Liver (tissue), 9 donors: ENCODE results near the gene IFT52. TPM values are rescaled to one million over a fixed set of nuclear protein-coding genes. Genes with fewer than 3 reads are reported as not detected.

ENCODE experiments used
- DNase-seq: peaks from one replicate; pipeline ENCODE4 v3.0.0-alpha.2; 2017; ENCODE audit warnings: low spot score
- H3K27ac ChIP-seq, 2 donors: one replicate each; pipeline ENCODE4 v1.7.0; 2013; ENCODE audit warnings: inconsistent platforms in 2 of 2, low read length in 2 of 2, control low read depth in 1 of 2, low read depth in 1 of 2, mild to moderate bottlenecking in 1 of 2
- H3K27me3 ChIP-seq, 4 donors: one replicate each; pipeline versions ENCODE4 v1.6.1 to v1.7.0; 2013; ENCODE audit warnings: low read length in 3 of 4, inconsistent platforms in 1 of 4, mild to moderate bottlenecking in 1 of 4, moderate library complexity in 1 of 4; ENCODE audit not compliant: control insufficient read depth in 4 of 4, insufficient read depth in 4 of 4
- H3K36me3 ChIP-seq, 4 donors: one replicate each; pipeline versions ENCODE4 v1.6.1 to v1.7.0; 2013; ENCODE audit warnings: low read length in 3 of 4, mild to moderate bottlenecking in 3 of 4, low read depth in 1 of 4, moderate library complexity in 1 of 4; ENCODE audit not compliant: control insufficient read depth in 4 of 4, insufficient read depth in 3 of 4
- H3K4me1 ChIP-seq, 4 donors: one replicate each; pipeline versions ENCODE4 v1.6.1 to v1.7.0; 2013; ENCODE audit warnings: low read length in 3 of 4, mild to moderate bottlenecking in 3 of 4, moderate library complexity in 1 of 4; ENCODE audit not compliant: control insufficient read depth in 4 of 4, insufficient read depth in 4 of 4
- H3K4me3 ChIP-seq, 3 donors: one replicate each; pipeline versions ENCODE4 v1.6.1 to v1.7.0; 2013; ENCODE audit warnings: low read length in 3 of 3, control low read depth in 1 of 3, low read depth in 1 of 3, mild to moderate bottlenecking in 1 of 3
- H3K9ac ChIP-seq, 2 donors: one replicate each; pipeline ENCODE4 v1.7.0; 2013; ENCODE audit warnings: low read length in 2 of 2, mild to moderate bottlenecking in 2 of 2, moderate library complexity in 2 of 2, control low read depth in 1 of 2, low read depth in 1 of 2
- H3K9me3 ChIP-seq, 4 donors: one replicate each; pipeline versions ENCODE4 v1.6.1 to v1.7.0; 2013; ENCODE audit warnings: low read length in 3 of 4; ENCODE audit not compliant: control insufficient read depth in 4 of 4
- ATF3 ChIP-seq: IDR thresholded peaks from 2 replicates; pipeline ENCODE4 v1.6.1; 2016; ENCODE audit warnings: antibody characterized with exemption
- CTCF ChIP-seq: fragments of 150-350 bp; IDR thresholded peaks from 2 replicates; pipeline ENCODE4 v1.5.1; 2017; ENCODE audit warnings: improper control_type of control experiment, low read depth, low read length; ENCODE audit not compliant: missing input control
- EGR1 ChIP-seq, 2 donors: IDR thresholded peaks; 2 replicates each; pipeline ENCODE4 v1.6.1; 2016 to 2018; ENCODE audit warnings: antibody characterized with exemption in 2 of 2, low read depth in 2 of 2
- FOXA1 ChIP-seq: IDR thresholded peaks from 2 replicates; pipeline ENCODE4 v1.6.1; 2016; ENCODE audit warnings: antibody characterized with exemption
- FOXA2 ChIP-seq: IDR thresholded peaks from 2 replicates; pipeline ENCODE4 v1.6.1; 2016; ENCODE audit warnings: antibody characterized with exemption
- GABPA ChIP-seq, 2 donors: IDR thresholded peaks in 1 of 2; conservative IDR thresholded peaks in 1 of 2; 2 replicates each; pipeline ENCODE4 v1.6.1; 2016; ENCODE audit warnings: antibody characterized with exemption in 2 of 2, mild to moderate bottlenecking in 1 of 2, moderate library complexity in 1 of 2
- HNF4A ChIP-seq, 2 donors: conservative IDR thresholded peaks; 2 replicates each; pipeline ENCODE4 v1.6.1; 2016; ENCODE audit warnings: antibody characterized with exemption in 2 of 2, mild to moderate bottlenecking in 2 of 2
- HNF4G ChIP-seq: IDR thresholded peaks from 2 replicates; pipeline ENCODE4 v1.6.1; 2016; ENCODE audit warnings: antibody characterized with exemption
- JUND ChIP-seq, 2 donors: IDR thresholded peaks; 2 replicates each; pipeline ENCODE4 v1.6.1; 2016; ENCODE audit warnings: antibody characterized with exemption in 2 of 2
- NR2F2 ChIP-seq: IDR thresholded peaks from 2 replicates; pipeline ENCODE4 v1.6.1; 2016; ENCODE audit warnings: antibody characterized with exemption
- RAD21 ChIP-seq, 2 donors: IDR thresholded peaks; 2 replicates each; pipeline ENCODE4 v1.6.1; 2016; ENCODE audit warnings: antibody characterized with exemption in 2 of 2, mild to moderate bottlenecking in 2 of 2
- RXRA ChIP-seq, 2 donors: IDR thresholded peaks; 2 replicates each; pipeline ENCODE4 v1.6.1; 2017 to 2018; ENCODE audit warnings: antibody characterized with exemption in 2 of 2, mild to moderate bottlenecking in 1 of 2
- SP1 ChIP-seq: IDR thresholded peaks from 2 replicates; pipeline ENCODE4 v1.6.1; 2018; ENCODE audit warnings: antibody characterized with exemption, mild to moderate bottlenecking
- TAF1 ChIP-seq: conservative IDR thresholded peaks from 2 replicates; pipeline ENCODE4 v1.6.1; 2016; ENCODE audit warnings: antibody characterized with exemption, mild to moderate bottlenecking
- YY1 ChIP-seq: IDR thresholded peaks from 2 replicates; pipeline ENCODE4 v1.6.1; 2016; ENCODE audit warnings: antibody characterized with exemption, mild to moderate bottlenecking
- WGBS: extraction: QIAGEN DNeasy Blood & Tissue Kit; methylation state at CpG from one replicate; pipeline ENCODE4 v1.1.7; 2013; 5-methylcytosine and 5-hydroxymethylcytosine counted together
- polyA plus RNA-seq, 2 donors: library from polyadenylated mRNA; stranded (reverse) in 1 of 2; unstranded in 1 of 2; fragments of 200-250 nt in 1 of 2; fragments of >200 nt in 1 of 2; fragmentation: Nextera tagmentation in 1 of 2; extraction: Ambion mirVana in 1 of 2; gene quantifications; one replicate each; pipeline versions ENCODE4 v1.2.1 to v1.2.3, GENCODE V29; 2013 to 2015
- total RNA-seq, 2 donors: library from RNA; depleted of rRNA; stranded (reverse); fragments of >200 nt; gene quantifications; one replicate each; pipeline ENCODE4 v1.2.3, GENCODE V29; 2014
- TF ChIP-seq, protein P1 (sequence below): IDR thresholded peaks from 2 replicates; pipeline ENCODE4 v1.6.1; 2016; ENCODE audit warnings: antibody characterized with exemption, mild to moderate bottlenecking
- TF ChIP-seq, protein P2 (sequence below): IDR thresholded peaks from 2 replicates; pipeline ENCODE4 v1.6.1; 2016; ENCODE audit warnings: antibody characterized with exemption
- TF ChIP-seq, protein P3 (sequence below): IDR thresholded peaks from 2 replicates; pipeline ENCODE4 v1.6.1; 2016; ENCODE audit warnings: antibody characterized with exemption
- donor health status: healthy.
- donor health status: healthy.
- donor health status: healthy.
- donor health status: healthy.
- donor health status: healthy.

The IFT52 gene
- total and polyA plus RNA-seq, 4 donors = 3.3 to 24.3 (median 4.8) TPM

GRCh38 chr20:43680981-43681380 lies 90.2 kb downstream of the IFT52 start:
- no peak overlapping the region for H3K27ac ChIP-seq
- H3K4me1 ChIP-seq = no peaks in the 10 kb centered on the region
- no peaks in the 10 kb centered on the region for H3K9me3 ChIP-seq
- no peak for DNase-seq
- H3K9ac ChIP-seq = no peak overlapping the region
- 92% methylated on average over 7 of the region's 7 CpGs for WGBS
- no peaks in the 10 kb centered on the region for H3K36me3 ChIP-seq
- H3K27me3 ChIP-seq = no peaks in the 10 kb centered on the region
- no peak overlapping the region for H3K4me3 ChIP-seq
- TF ChIP-seq RXRA (IDR thresholded peaks at IDR 0.05) (no peak), YY1 (no peak), NR2F2 (no peak), ATF3 (no peak), CTCF (no peak), JUND (IDR thresholded peaks at IDR 0.05) (no peak), FOXA1 (no peak), HNF4A (conservative IDR thresholded peaks at IDR 0.05) (no peak), EGR1 (IDR thresholded peaks at IDR 0.05; ENCODE audit: low read depth in 2 of 2) (no peak), HNF4G (no peak), GABPA (IDR thresholded peaks at IDR 0.05 in 1 of 2, conservative IDR thresholded peaks at IDR 0.05 in 1 of 2) (no peak), TAF1 (no peak), RAD21 (IDR thresholded peaks at IDR 0.05) (no peak)
- TF ChIP-seq, protein P1, sequence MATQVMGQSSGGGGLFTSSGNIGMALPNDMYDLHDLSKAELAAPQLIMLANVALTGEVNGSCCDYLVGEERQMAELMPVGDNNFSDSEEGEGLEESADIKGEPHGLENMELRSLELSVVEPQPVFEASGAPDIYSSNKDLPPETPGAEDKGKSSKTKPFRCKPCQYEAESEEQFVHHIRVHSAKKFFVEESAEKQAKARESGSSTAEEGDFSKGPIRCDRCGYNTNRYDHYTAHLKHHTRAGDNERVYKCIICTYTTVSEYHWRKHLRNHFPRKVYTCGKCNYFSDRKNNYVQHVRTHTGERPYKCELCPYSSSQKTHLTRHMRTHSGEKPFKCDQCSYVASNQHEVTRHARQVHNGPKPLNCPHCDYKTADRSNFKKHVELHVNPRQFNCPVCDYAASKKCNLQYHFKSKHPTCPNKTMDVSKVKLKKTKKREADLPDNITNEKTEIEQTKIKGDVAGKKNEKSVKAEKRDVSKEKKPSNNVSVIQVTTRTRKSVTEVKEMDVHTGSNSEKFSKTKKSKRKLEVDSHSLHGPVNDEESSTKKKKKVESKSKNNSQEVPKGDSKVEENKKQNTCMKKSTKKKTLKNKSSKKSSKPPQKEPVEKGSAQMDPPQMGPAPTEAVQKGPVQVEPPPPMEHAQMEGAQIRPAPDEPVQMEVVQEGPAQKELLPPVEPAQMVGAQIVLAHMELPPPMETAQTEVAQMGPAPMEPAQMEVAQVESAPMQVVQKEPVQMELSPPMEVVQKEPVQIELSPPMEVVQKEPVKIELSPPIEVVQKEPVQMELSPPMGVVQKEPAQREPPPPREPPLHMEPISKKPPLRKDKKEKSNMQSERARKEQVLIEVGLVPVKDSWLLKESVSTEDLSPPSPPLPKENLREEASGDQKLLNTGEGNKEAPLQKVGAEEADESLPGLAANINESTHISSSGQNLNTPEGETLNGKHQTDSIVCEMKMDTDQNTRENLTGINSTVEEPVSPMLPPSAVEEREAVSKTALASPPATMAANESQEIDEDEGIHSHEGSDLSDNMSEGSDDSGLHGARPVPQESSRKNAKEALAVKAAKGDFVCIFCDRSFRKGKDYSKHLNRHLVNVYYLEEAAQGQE = no peak
- TF ChIP-seq, protein P2, sequence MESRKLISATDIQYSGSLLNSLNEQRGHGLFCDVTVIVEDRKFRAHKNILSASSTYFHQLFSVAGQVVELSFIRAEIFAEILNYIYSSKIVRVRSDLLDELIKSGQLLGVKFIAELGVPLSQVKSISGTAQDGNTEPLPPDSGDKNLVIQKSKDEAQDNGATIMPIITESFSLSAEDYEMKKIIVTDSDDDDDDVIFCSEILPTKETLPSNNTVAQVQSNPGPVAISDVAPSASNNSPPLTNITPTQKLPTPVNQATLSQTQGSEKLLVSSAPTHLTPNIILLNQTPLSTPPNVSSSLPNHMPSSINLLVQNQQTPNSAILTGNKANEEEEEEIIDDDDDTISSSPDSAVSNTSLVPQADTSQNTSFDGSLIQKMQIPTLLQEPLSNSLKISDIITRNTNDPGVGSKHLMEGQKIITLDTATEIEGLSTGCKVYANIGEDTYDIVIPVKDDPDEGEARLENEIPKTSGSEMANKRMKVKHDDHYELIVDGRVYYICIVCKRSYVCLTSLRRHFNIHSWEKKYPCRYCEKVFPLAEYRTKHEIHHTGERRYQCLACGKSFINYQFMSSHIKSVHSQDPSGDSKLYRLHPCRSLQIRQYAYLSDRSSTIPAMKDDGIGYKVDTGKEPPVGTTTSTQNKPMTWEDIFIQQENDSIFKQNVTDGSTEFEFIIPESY = no peak
- TF ChIP-seq, protein P3, sequence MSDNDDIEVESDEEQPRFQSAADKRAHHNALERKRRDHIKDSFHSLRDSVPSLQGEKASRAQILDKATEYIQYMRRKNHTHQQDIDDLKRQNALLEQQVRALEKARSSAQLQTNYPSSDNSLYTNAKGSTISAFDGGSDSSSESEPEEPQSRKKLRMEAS = no peak

DNA sequence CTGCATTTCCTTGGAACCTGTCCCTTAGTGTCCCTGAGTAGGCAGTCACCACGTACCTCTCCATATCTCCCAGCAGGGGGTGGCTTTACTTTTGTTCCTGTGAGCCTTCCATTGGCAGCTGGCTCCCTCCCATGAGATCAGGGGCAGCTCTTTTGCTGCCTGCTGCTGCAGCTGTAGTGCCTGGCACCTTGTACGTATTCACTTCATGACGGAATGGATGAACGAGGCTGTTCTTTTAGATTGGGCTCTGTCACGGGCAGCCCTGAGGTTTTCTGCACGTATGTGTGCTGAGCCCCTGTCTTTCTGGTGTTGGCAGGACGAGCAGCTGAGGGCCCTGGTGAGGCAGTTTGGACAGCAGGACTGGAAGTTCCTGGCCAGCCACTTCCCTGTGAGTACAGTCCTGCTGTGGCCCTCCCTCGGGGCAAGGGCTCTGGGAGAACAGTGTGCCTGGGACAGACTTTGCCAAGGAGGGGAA lies 90.8 kb downstream of the IFT52 start:
- no peaks in the 10 kb centered on the region for H3K9me3 ChIP-seq
- H3K27me3 ChIP-seq = no peaks in the 10 kb centered on the region
- 86% methylated on average over 8 of the region's 8 CpGs for WGBS
- no peak for TF ChIP-seq RAD21 (IDR thresholded peaks at IDR 0.05)
- no peak for TF ChIP-seq TAF1
- no peak for TF ChIP-seq SP1
- no peak for TF ChIP-seq EGR1 (IDR thresholded peaks at IDR 0.05; ENCODE audit: low read depth in 2 of 2)
- TF ChIP-seq FOXA2 = no peak
- TF ChIP-seq, protein P1 = no peak
- TF ChIP-seq, protein P3 = no peak
- no peak for TF ChIP-seq CTCF
- no peak for TF ChIP-seq HNF4A (conservative IDR thresholded peaks at IDR 0.05)
- no peak for DNase-seq
- H3K9ac ChIP-seq = no peak overlapping the region
- H3K4me1 ChIP-seq = no peaks in the 10 kb centered on the region
- no peak overlapping the region for H3K27ac ChIP-seq
- H3K4me3 ChIP-seq = no peak overlapping the region
- no peaks in the 10 kb centered on the region for H3K36me3 ChIP-seq
